Measurements from ENCODE around the gene RPS6KA3. TPM values are rescaled to one million over a fixed set of nuclear protein-coding genes. Genes with fewer than 3 reads are reported as not detected.

RPS6KA3 gene
- 51.2 and 56.4 TPM in 2 replicates for total RNA-seq

DNA sequence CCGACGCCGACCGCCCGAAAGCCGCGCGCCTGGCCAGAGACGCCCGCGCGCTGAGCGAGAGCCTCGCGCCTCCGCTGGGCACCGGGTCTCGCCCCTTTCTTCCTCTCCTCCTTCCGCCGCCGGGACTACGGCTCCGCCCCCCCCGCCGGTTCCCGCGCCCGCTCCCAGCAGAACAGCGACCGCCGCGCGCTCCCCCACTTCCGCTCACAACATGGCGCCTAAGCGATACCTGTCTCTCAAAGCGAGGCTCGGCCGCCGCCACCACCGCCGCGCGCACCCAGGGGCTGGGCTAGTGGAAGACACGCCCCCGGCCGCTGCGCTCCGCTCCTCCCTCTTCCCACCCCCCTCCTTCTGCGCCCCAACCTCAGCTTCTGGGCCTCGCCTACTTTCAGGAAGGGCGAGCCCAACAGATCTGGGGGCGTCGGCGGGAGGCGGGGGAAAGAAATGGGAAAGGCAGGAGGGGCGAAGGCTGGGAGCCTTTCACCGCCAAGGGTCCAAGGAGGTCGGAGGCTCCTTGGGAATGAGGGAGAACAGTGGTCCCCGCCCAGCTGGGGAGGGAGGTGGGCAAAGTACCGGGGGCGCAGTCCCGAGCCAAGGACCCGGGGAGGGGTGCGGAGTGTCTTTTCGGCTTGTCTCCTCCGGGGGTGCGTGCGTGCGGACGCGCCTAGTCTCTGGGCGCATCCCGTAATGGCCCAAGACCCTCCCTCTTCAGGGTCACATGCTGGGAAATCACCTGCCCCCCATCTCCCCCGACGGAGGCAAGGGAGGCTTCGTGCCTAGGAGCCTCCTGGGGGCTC lies at the start of gene RPS6KA3:
RPS6KA3 (minus strand) TSS at position 100 of the 797 bp plus-strand sequence. CDS start 277 bp downstream, outside the sequence.

DNA sequence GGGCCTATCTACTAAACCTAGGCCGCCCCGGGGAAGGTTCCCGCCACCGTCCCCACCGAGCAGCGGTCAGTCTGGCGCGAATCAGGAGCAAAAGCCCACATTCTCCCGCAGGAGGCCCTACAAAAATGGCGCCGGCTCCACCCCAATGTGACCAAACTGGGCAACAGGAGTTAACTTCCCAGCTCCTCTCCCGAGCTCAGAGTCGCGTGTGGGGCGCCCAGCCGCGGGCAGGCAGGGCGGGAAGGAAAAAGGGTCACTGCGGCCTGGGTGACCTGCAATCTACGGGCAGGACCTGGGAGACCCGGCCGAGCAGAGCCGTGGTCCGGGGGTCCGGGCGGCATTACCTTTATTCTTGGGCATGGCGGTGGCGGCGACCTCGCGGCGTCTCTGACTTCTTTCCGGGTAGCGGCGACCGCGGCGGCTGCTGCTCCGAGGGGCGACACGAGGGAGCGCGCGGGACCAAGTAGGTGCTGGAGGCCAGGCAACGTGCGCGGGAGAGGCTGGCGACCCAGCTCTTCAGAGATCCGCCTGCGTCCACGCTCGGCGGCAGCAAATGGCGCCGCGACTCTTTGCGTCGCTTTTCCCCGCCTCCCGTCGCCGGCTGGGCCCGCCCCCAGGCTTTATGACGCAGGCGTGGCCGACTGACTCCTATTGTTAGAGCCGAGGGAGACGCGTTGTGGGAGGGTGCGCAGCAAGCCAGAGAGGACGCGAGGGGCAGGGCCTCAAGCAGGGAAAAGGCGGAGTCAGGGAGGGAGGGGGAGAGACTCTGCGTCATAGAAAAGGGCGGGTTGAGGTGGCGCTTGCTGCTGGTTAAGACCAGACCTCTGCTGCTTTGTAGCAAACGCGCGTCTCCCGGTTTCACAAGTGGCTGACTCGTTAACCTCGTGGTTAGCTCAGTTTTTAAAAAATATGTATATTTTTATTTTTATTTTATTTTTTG lies 125.2 kb downstream of the RPS6KA3 start, which contains the start of gene EIF1AX:
EIF1AX (minus strand) TSS at position 558 of the 940 bp plus-strand sequence; CDS start at position 360, 198 bp downstream.

DNA sequence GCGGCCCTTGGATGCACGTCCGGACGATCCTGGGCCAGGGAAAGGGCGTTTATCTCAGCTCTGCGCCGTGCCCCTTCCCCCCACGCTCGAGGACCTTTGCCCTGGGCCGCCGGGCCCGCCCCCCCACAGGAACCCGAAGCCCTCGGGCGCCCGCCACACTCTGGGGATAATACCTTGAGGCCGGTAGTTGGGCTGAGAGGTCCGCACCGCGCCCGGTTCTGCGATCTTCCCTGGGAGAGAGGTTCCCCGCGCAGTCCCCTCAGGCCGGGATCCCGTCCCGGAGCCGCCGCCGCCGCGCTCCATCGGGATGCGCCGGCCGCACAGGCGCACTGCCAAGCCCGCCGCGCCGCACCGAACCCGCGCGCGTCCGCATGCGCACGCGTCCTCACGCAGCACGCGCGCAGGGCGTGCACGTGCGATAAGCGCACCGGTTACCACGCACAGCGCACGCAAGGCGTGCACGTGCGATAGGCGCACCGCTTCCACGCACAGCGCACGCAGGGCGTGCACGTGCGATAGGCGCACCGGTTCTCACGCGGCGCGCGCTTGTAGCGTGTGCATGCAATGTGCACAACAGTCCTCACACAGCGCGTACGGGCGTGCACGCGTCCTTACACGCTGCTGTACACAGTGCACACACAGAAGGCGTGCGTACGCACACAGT lies 150.0 kb downstream of the RPS6KA3 start, which contains the start of gene MAP7D2:
MAP7D2 (minus strand) TSS at position 331 of the 664 bp plus-strand sequence; CDS start at position 303, 28 bp downstream.

Small RNA genes within 50 kb of the gene (small RNA-seq; reads per million reads assigned to genes)
- gene RF00493 (ENCODE audit: low replicate concordance) (36.9 reads per million, percentile 98 among the genes with 10 or more reads in this experiment), gene RF00494 (ENCODE audit: low replicate concordance) (not detected)

Other genes starting within 250 kb of the RPS6KA3 start
- gene MAP7D2, start 150.0 kb downstream of the RPS6KA3 start, total RNA-seq = 0.14 and 0.22 TPM in 2 replicates
- 33.9 and 54.1 TPM in 2 replicates for gene EIF1AX, start 125.1 kb downstream of the RPS6KA3 start, total RNA-seq

Data from placental pericyte (primary cell).